K562 (cell line): Measurements from ENCODE around the gene TARBP2. TPM values are rescaled to one million over a fixed set of nuclear protein-coding genes. Genes with fewer than 3 reads are reported as not detected.

Source experiments
- ETS2 ChIP-seq: IDR thresholded peaks from 2 replicates; pipeline ENCODE4 v1.6.1; 2016; ENCODE audit warnings: borderline replicate concordance, missing genetic modification characterization, mild to moderate bottlenecking, moderate library complexity, missing compliant biosample characterization; ENCODE audit not compliant: poor library complexity, severe bottlenecking
- KDM4B ChIP-seq, 2 experiments: fragments of 450-650 bp in 1 of 2; sonication (generic) in 1 of 2; IDR thresholded peaks; 2 replicates each; pipeline ENCODE4 v1.6.1; 2016 to 2017; ENCODE audit warnings: borderline replicate concordance in 2 of 2, antibody characterized with exemption in 1 of 2, low read depth in 1 of 2, mild to moderate bottlenecking in 1 of 2
- PATZ1 ChIP-seq: fragments of 250-450 bp; sonication (Bioruptor Pico); IDR thresholded peaks from 2 replicates; pipeline ENCODE4 v1.5.0; 2020; ENCODE audit warnings: mild to moderate bottlenecking, borderline replicate concordance
- SP2 ChIP-seq: IDR thresholded peaks from 2 replicates; pipeline ENCODE4 v1.6.1; 2011; ENCODE audit warnings: mild to moderate bottlenecking, low read depth, low read length, moderate library complexity; ENCODE audit not compliant: poor library complexity, severe bottlenecking; ENCODE audit errors: extremely low read depth
- ZKSCAN8 ChIP-seq: fragments of 200-800 bp; sonication (Bioruptor generic); IDR thresholded peaks from 2 replicates; pipeline ENCODE4 v1.6.1; 2016; ENCODE audit warnings: missing genetic modification characterization, missing compliant biosample characterization
- polyA plus RNA-seq, 8 experiments: library from polyadenylated mRNA; depleted of rRNA in 4 of 8; stranded (reverse) in 5 of 8; unstranded in 3 of 8; fragments of >200 nt; fragmentation: Nextera tagmentation in 2 of 8; fragmentation: Illumina TruSeq in 1 of 8; extraction: Ambion mirVana in 2 of 8; extraction: Trizol in 1 of 8; gene quantifications; 2 replicates each; pipeline versions ENCODE4 v1.2.1 to v1.2.3, GENCODE V29; 2011 to 2014; ENCODE audit warnings: inconsistent platforms in 1 of 8, missing spikeins in 1 of 8
- total RNA-seq, 7 experiments: library from RNA; depleted of rRNA in 6 of 7; stranded (reverse); fragments of >200 nt in 6 of 7; fragmentation: Illumina TruSeq in 2 of 7; extraction: Trizol in 2 of 7; gene quantifications; 2 replicates each; pipeline versions ENCODE4 v1.2.1 to v1.2.3, GENCODE V29; 2011 to 2021; ENCODE audit warnings: low replicate concordance in 1 of 7
- TF ChIP-seq, protein P1 (sequence below): fragments of 450-650 bp; formaldehyde crosslinking; IDR thresholded peaks from 2 replicates; pipeline ENCODE4 v1.4.0; 2020; ENCODE audit warnings: mild to moderate bottlenecking, moderate library complexity
- TF ChIP-seq, protein P2 (sequence below): sonication (generic); formaldehyde crosslinking; IDR thresholded peaks from 2 replicates; pipeline ENCODE4 v1.8.1; 2023; ENCODE audit warnings: mild to moderate bottlenecking, missing genetic modification reagents

TARBP2 gene
- total and polyA plus RNA-seq, 9 of the 15 experiments (the other 6 are each of a cell fraction or from before 2014, with no cell fraction given) = 5.6 to 69.0 (median 44.6) TPM

DNA sequence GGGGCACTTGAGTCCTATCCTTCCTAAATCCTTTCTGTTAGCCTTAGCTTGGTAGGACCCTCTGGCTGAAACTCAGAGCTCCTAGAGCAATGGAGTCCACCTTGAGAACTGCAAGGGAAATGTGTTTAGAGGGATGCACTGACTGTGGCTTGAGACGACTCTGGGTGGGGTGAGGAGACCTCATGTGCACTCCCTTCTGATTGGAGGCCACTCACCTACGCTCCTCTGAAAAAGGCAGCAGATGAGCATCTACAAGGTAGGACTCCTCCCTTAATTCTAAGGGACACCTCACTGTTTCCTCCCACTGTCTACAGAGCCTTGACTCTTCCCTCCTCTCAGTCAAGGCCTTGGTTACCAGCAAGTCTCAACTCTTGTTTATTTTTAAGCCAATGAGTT is 2.9 kb upstream of the TARBP2 start (continued):
- TF ChIP-seq ZKSCAN8 (CRISPR knock-in tag) (no peak), PATZ1 (CRISPR knock-in tag) (no peak), ETS2 (no peak), KDM4B (IDR thresholded peaks at IDR 0.05; ENCODE audit: borderline replicate concordance in 2 of 2, low read depth in 1 of 2) (no peak), SP2 (no peak)
- TF ChIP-seq, protein P1, sequence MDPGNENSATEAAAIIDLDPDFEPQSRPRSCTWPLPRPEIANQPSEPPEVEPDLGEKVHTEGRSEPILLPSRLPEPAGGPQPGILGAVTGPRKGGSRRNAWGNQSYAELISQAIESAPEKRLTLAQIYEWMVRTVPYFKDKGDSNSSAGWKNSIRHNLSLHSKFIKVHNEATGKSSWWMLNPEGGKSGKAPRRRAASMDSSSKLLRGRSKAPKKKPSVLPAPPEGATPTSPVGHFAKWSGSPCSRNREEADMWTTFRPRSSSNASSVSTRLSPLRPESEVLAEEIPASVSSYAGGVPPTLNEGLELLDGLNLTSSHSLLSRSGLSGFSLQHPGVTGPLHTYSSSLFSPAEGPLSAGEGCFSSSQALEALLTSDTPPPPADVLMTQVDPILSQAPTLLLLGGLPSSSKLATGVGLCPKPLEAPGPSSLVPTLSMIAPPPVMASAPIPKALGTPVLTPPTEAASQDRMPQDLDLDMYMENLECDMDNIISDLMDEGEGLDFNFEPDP (CRISPR knock-in tag) = no peak
- TF ChIP-seq, protein P2, sequence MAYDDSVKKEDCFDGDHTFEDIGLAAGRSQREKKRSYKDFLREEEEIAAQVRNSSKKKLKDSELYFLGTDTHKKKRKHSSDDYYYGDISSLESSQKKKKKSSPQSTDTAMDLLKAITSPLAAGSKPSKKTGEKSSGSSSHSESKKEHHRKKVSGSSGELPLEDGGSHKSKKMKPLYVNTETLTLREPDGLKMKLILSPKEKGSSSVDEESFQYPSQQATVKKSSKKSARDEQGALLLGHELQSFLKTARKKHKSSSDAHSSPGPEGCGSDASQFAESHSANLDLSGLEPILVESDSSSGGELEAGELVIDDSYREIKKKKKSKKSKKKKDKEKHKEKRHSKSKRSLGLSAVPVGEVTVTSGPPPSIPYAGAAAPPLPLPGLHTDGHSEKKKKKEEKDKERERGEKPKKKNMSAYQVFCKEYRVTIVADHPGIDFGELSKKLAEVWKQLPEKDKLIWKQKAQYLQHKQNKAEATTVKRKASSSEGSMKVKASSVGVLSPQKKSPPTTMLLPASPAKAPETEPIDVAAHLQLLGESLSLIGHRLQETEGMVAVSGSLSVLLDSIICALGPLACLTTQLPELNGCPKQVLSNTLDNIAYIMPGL = no peak
